Mucosa of descending colon (tissue), 3 donors: ENCODE data around the gene CST9L. TPM values are rescaled to one million over a fixed set of nuclear protein-coding genes. Genes with fewer than 3 reads are reported as not detected.

ENCODE experiments used
- ATAC-seq: fragments of 200-7000 bp; cut with Tn5 transposase; one replicate; pipeline ENCODE4 v1.9.1; 2020; ENCODE audit warnings: mild to moderate bottlenecking, moderate library complexity
- DNase-seq, 3 donors: peaks; one replicate each; pipeline ENCODE4 v3.0.0-alpha.2; 2020
- H3K36me3 ChIP-seq: fragments of 200-600 bp; one replicate; pipeline ENCODE4 v1.8.0; 2021; ENCODE audit warnings: low read depth, mild to moderate bottlenecking
- H3K4me1 ChIP-seq: fragments of 200-600 bp; one replicate; pipeline ENCODE4 v1.8.0; 2021; ENCODE audit warnings: low read depth, mild to moderate bottlenecking
- H3K4me3 ChIP-seq: fragments of 200-600 bp; one replicate; pipeline ENCODE4 v1.8.0; 2021; ENCODE audit warnings: mild to moderate bottlenecking
- H3K9me3 ChIP-seq: fragments of 200-600 bp; one replicate; pipeline ENCODE4 v1.8.0; 2021; ENCODE audit warnings: mild to moderate bottlenecking
- intact Hi-C, 2 donors: fragments of 100-400 bp; cut with DNase I in 1 of 2; cut with micrococcal nuclease in 1 of 2; formaldehyde crosslinking; loops; one replicate each; pipeline versions ENCODE4 v1.11.0 to v1.11.1; 2022; cut with DNase I, micrococcal nuclease
- total RNA-seq, 3 donors: library from RNA; stranded (reverse); fragmentation: NEBNext Ultra II Directional in 2 of 3; extraction: Animal tissue kit (Norgen Biotek cat#: 25700) in 2 of 3; gene quantifications; one replicate each; pipeline versions ENCODE4 v1.2.1 to v1.2.4, GENCODE V29; 2021 to 2023
- TF ChIP-seq, protein P1 (sequence below): fragments of 200-600 bp; IDR thresholded peaks from one replicate; pipeline ENCODE4 v1.8.0; 2022; ENCODE audit warnings: antibody characterized with exemption, mild to moderate bottlenecking
- donor health status: DM: no; HTN: no; CAD: no; lungs with moderate emphysema.
- donor health status: DM: no; HTN: no; CAD: no.
- donor health status: DM: no; HTN: yes; CAD: no.

Gene CST9L
- total RNA-seq, 3 donors from 2014 or later, result not detected

DNA sequence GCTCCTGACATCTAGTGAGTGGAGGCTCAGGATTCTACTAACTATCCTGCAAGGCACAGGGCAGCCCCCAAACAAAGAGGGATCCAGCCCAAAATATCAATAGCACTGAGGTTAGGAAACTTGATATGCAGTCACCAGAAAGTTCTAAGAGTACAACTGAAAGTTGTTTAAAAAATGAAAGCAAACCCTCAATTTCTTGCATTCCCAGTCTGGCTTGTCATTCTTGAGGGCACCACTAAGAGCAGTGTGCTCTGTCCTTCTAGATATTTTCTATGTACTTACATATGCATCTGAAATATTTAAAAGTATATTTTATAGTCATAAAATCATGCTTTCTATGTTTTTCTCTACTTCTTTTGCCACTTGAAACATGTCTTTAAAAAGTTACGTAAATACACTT, 41.4 kb downstream of the CST9L start:
- intact Hi-C loops, result no loop called here

GRCh38 chr20:23524146-23524545, 44.1 kb downstream of the CST9L start:
- no peak overlapping the region for H3K4me3 ChIP-seq
- H3K4me1 ChIP-seq, result no peaks in the 10 kb centered on the region
- DNase-seq (no peak), ATAC-seq (no peak)
- TF ChIP-seq, protein P1, sequence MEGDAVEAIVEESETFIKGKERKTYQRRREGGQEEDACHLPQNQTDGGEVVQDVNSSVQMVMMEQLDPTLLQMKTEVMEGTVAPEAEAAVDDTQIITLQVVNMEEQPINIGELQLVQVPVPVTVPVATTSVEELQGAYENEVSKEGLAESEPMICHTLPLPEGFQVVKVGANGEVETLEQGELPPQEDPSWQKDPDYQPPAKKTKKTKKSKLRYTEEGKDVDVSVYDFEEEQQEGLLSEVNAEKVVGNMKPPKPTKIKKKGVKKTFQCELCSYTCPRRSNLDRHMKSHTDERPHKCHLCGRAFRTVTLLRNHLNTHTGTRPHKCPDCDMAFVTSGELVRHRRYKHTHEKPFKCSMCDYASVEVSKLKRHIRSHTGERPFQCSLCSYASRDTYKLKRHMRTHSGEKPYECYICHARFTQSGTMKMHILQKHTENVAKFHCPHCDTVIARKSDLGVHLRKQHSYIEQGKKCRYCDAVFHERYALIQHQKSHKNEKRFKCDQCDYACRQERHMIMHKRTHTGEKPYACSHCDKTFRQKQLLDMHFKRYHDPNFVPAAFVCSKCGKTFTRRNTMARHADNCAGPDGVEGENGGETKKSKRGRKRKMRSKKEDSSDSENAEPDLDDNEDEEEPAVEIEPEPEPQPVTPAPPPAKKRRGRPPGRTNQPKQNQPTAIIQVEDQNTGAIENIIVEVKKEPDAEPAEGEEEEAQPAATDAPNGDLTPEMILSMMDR, result no peak
- peaks cover 5% of the 10 kb centered on the region for H3K9me3 ChIP-seq
- intact Hi-C loops, result no loop called here
- H3K36me3 ChIP-seq, result no peaks in the 10 kb centered on the region

More for the DNA sequence above, 41.4 kb downstream of the CST9L start:
- no peak overlapping the region for H3K4me3 ChIP-seq
- H3K36me3 ChIP-seq, result no peaks in the 10 kb centered on the region
- TF ChIP-seq, protein P1, result no peak
- H3K4me1 ChIP-seq, result no peaks in the 10 kb centered on the region
- H3K9me3 ChIP-seq, result peaks cover 6% of the 10 kb centered on the region
- DNase-seq (no peak), ATAC-seq (no peak)

GRCh38 chr20:23520185-23520584, 48.1 kb downstream of the CST9L start:
- no peak for DNase-seq
- no peaks in the 10 kb centered on the region for H3K9me3 ChIP-seq
- no peaks in the 10 kb centered on the region for H3K4me1 ChIP-seq
- no peak overlapping the region for H3K4me3 ChIP-seq
- TF ChIP-seq, protein P1, result no peak
- no peaks in the 10 kb centered on the region for H3K36me3 ChIP-seq
- no peak for ATAC-seq
- intact Hi-C loops, result no loop called here

DNA sequence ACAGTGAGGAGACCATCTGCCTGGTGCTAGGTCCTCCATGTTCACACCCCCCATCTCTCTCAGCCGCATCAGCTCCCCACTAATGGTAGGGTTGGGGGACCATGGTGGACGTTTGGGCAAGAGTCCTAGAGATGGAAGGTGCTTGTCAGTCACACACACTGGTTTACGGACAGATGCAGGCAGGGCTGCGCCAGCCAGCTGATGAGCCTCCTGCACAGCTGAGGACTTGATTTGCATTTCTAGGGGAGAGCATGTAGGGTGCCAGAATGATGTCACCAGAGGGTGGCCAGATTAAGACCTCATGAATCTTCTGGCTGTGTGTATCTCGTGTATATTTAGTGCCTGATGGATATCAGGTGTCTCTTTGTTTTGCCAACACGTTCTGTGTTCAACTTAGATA, 48.7 kb downstream of the CST9L start:
- DNase-seq (no peak), ATAC-seq (no peak)
- Histone ChIP-seq H3K36me3 (no peaks in the 10 kb centered on the region), H3K9me3 (no peaks in the 10 kb centered on the region), H3K4me1 (no peaks in the 10 kb centered on the region), H3K4me3 (no peak overlapping the region)
- TF ChIP-seq, protein P1, result no peak
- intact Hi-C loops, result no loop called here

- Histone ChIP-seq H3K4me1 (no peaks in the 10 kb centered on the region), H3K4me3 (no peak overlapping the region), H3K9me3 (no peaks in the 10 kb centered on the region), H3K36me3 (no peaks in the 10 kb centered on the region)
- DNase-seq (no peak), ATAC-seq (no peak)
- intact Hi-C loops, result no loop called here
- TF ChIP-seq, protein P1, result no peak
These were observed 50.6 kb downstream of the CST9L start for GRCh38 chr20:23517719-23518118.
